T-cell (primary cell): ENCODE results near the gene SDC1. TPM values are rescaled to one million over a fixed set of nuclear protein-coding genes. Genes with fewer than 3 reads are reported as not detected.

Source experiments
- ATAC-seq, 4 experiments: fragments of 200-7000 bp in 3 of 4; fragments of 150-1000 bp in 1 of 4; cut with Tn5 transposase; replicated peaks in 1 of 4; 1 replicate in 3 of 4; 2 replicates in 1 of 4; pipeline ENCODE4 v1.10.0; 2021; ENCODE audit warnings: moderate library complexity in 3 of 4, mild to moderate bottlenecking in 2 of 4, moderate number of reproducible peaks in 1 of 4
- CTCF ChIA-PET, 2 donors: fragments of 300-600 bp; sonication (Branson Sonifier 250); formaldehyde crosslinking; loops; one replicate each; lab custom pipeline; 2022; ENCODE audit warnings: antibody characterized with exemption in 2 of 2; lab: Charles Lee
- POLR2A ChIA-PET, 2 donors: fragments of 300-600 bp; sonication (Branson Sonifier 250); formaldehyde crosslinking; loops; one replicate each; lab custom pipeline; 2022; ENCODE audit warnings: antibody characterized with exemption in 2 of 2; lab: Charles Lee
- DNase-seq, 35 experiments: peaks; one replicate each; pipeline versions ENCODE4 v3.0.0 to v3.0.0-alpha.2; 2013 to 2023
- H3K27ac ChIP-seq: one replicate; pipeline ENCODE4 v1.5.1; 2013; ENCODE audit warnings: low read length
- H3K27me3 ChIP-seq, 2 experiments: replicated peaks in 1 of 2; 1 replicate in 1 of 2; 2 replicates in 1 of 2; pipeline versions ENCODE4 v1.6.1 to v1.7.0; 2013; ENCODE audit warnings: low read length in 1 of 2, mixed read lengths in 1 of 2; ENCODE audit not compliant: control insufficient read depth in 2 of 2, insufficient read depth in 2 of 2; ENCODE audit errors: extremely low read depth in 1 of 2
- H3K36me3 ChIP-seq, 2 donors: 1 replicate in 1 of 2; 2 replicates in 1 of 2; pipeline versions ENCODE4 v1.6.1 to v1.7.0; 2013; ENCODE audit warnings: low read length in 1 of 2; ENCODE audit not compliant: control insufficient read depth in 2 of 2, insufficient read depth in 1 of 2; ENCODE audit errors: extremely low read depth in 1 of 2
- H3K4me1 ChIP-seq, 2 experiments: 1 replicate in 1 of 2; 2 replicates in 1 of 2; pipeline versions ENCODE4 v1.6.1 to v1.7.0; 2013; ENCODE audit warnings: low read length in 2 of 2, mixed read lengths in 1 of 2; ENCODE audit not compliant: insufficient read depth in 2 of 2, control insufficient read depth in 1 of 2; ENCODE audit errors: extremely low read depth in 1 of 2
- H3K4me3 ChIP-seq, 2 donors: 1 replicate in 1 of 2; 2 replicates in 1 of 2; pipeline versions ENCODE4 v1.5.1 to v1.7.0; 2013; ENCODE audit warnings: mild to moderate bottlenecking in 2 of 2, low read length in 1 of 2, moderate library complexity in 1 of 2; ENCODE audit not compliant: control insufficient read depth in 1 of 2; ENCODE audit errors: extremely low read depth in 1 of 2
- H3K9me3 ChIP-seq: 2 replicates; pipeline ENCODE4 v1.7.0; 2013
- H3K27ac Mint-ChIP-seq, 2 donors: one replicate each; pipeline ENCODE4 v1.8.0; 2020 to 2021; ENCODE audit warnings: mild to moderate bottlenecking in 2 of 2, mixed read lengths in 2 of 2
- H3K27me3 Mint-ChIP-seq, 2 donors: one replicate each; pipeline ENCODE4 v1.8.0; 2021 to 2022; ENCODE audit warnings: mixed read lengths in 2 of 2
- H3K36me3 Mint-ChIP-seq: one replicate; pipeline ENCODE4 v1.8.0; 2021; ENCODE audit warnings: mixed read lengths
- H3K4me1 Mint-ChIP-seq, 3 donors: one replicate each; pipeline ENCODE4 v1.8.0; 2020 to 2022; ENCODE audit warnings: mixed read lengths in 3 of 3, mild to moderate bottlenecking in 1 of 3
- H3K4me3 Mint-ChIP-seq, 3 donors: one replicate each; pipeline ENCODE4 v1.8.0; 2020 to 2022; ENCODE audit warnings: mild to moderate bottlenecking in 3 of 3, mixed read lengths in 3 of 3, moderate library complexity in 3 of 3
- H3K9me3 Mint-ChIP-seq, 3 donors: one replicate each; pipeline ENCODE4 v1.8.0; 2020 to 2022; ENCODE audit warnings: mixed read lengths in 3 of 3
- WGBS: methylation state at CpG from one replicate; pipeline ENCODE4 v1.1.5; 2013; ENCODE audit warnings: missing lambda C conversion rate; ENCODE audit not compliant: insufficient coverage; 5-methylcytosine and 5-hydroxymethylcytosine counted together
- total RNA-seq, 35 experiments: library from RNA in 6 of 35; stranded (reverse) in 6 of 35; fragments of 120-200 nt in 1 of 35; gene quantifications; one replicate each; pipeline versions ENCODE4 v1.2.1 to v1.2.4 and lab custom pipeline; 2013 to 2026

SDC1 gene
- total RNA-seq, 5 donors from 2014 or later (not counting 1 experiment from before 2014, with no cell fraction given), result 0.82 to 1.2 (median 0.99) TPM; not detected in 2

DNA sequence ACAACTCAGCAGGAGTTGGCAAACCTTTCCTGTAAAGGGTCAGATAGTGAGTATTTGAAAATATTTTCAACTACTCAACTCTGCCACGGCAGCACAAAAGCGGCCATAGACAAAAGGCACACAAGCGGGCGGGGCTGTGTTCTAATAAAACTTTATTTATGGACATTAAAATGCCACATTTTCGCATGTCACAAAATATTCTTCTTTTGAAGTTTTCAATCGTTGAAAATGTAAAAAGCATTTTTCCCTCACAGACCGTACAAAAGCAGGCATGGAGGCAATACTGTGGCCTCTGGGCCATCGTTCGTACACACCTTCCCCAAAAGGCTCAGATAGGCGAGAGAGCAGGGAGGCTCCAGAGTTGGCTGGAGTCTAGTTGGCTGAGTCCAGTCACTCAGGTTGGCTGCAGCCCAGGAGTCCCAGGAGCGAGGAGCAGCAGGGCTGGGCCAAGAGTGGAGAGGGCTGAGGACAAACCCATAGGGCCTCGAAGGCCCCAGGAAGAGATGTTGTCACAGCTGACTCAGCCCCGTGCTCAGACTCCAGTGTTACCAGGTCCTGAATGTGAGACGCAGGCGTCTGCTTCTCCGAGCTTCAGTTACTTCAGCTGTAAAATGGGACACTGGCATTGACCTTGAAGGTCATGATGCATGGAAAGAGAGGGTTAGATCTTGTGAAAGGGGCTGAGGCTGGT, 42.5 kb downstream of the SDC1 start:
- Mint-ChIP-seq H3K27ac (no peak overlapping the region), H3K9me3 (no peaks in the 10 kb centered on the region), H3K27me3 (no peaks in the 10 kb centered on the region), H3K4me3 (no peak overlapping the region), H3K4me1 (no peaks in the 10 kb centered on the region), H3K36me3 (no peaks in the 10 kb centered on the region)
- no peak for ATAC-seq
- WGBS, result 86% methylated on average over 11 of the region's 16 CpGs
- Histone ChIP-seq H3K27me3 (peaks cover 0 to 27% of the 10 kb centered on the region in 2 experiments), H3K4me1 (no peaks in the 10 kb centered on the region), H3K9me3 (no peaks in the 10 kb centered on the region), H3K27ac (no peak overlapping the region), H3K4me3 (no peak overlapping the region), H3K36me3 (no peaks in the 10 kb centered on the region)
- ChIA-PET CTCF (no interaction called here), POLR2A (no interaction called here)
- no peak for DNase-seq

DNA sequence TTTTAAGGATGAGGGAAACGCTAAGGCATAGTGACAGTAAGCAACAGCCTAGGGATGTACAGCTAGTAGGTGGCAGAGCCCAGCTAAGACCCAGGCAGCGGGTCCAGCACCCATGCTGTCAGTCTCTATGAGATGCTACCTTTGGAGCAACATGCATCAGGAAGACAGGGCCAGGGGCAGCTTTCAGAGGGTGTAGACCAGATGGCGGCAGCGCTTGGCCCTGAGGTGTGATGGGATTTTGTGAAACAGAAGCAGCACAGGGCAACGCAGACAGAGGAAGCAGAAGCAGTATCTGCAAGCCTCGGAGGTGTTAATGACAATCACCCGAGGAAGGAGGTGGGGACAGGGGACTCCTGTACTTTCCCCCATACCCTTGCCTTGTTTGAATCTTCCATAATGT, 43.2 kb downstream of the SDC1 start:
- CTCF ChIA-PET, result no interaction called here
- H3K4me3 Mint-ChIP-seq, result no peak overlapping the region
- Histone ChIP-seq H3K4me3 (no peak overlapping the region), H3K36me3 (no peaks in the 10 kb centered on the region), H3K9me3 (no peaks in the 10 kb centered on the region), H3K27ac (no peak overlapping the region), H3K27me3 (peaks cover 0 to 24% of the 10 kb centered on the region in 2 experiments), H3K4me1 (no peaks in the 10 kb centered on the region)
- no peak overlapping the region for H3K27ac Mint-ChIP-seq
- ATAC-seq, result no peak
- POLR2A ChIA-PET, result no interaction called here
- 95% methylated on average over 3 of the region's 7 CpGs for WGBS
- no peaks in the 10 kb centered on the region for H3K27me3 Mint-ChIP-seq
- no peaks in the 10 kb centered on the region for H3K36me3 Mint-ChIP-seq
- no peaks in the 10 kb centered on the region for H3K9me3 Mint-ChIP-seq
- DNase-seq, result no peak
- no peaks in the 10 kb centered on the region for H3K4me1 Mint-ChIP-seq

DNA sequence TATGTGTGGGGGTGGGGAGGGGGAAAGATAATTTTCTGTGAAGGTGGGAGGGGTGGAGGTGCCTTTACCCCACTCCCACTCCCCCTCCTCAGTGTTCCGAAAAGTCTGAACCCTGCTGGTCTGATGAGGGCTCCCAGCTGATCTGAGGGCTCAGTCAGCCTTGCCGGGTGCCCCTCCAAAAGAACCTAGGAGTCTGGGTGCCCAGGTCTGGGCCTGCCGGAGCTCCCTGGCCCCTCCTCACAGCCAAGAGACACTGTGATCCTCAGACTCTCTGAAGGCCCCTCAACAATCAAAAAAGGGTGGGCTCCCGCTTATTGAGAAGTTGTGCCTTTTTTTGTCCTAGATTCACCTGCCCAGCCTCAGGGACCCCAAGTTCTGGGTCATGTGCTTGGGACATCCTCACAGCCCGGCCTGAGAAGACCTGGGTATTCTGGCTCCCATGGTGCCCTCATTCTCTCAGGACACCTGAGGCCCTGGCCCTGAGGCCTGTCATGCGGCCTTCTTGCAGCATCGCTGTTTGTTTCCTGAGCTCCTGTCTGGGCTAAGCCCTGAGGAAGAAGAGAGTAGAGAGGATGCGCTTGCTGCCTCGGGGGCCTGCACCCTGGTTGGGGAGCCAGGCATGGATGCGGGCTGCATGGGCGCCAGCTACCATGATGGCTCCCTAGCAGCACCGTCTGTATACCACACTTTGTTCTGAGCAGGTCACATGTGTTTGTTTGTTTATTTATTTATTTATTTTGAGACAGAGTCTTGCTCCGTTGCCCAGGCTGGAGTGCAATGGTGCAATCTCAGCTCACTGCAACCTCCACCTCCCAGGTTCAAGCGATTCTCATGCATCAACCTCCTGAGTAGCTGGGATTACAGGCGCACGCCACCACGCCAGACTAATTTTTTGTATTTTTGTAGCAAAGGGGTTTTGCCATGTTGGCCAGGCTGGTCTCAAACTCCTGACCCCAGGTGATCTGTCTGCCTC, 44.0 kb downstream of the SDC1 start:
- ChIA-PET POLR2A (interaction anchor here in 1 of 2 donors (0.6 kb wide), 1 partner anchor 530 kb away, joined by 3 read pairs; no protein-coding TSS in a partner anchor), CTCF (no interaction called here)
- Mint-ChIP-seq H3K27ac (no peak overlapping the region), H3K9me3 (no peaks in the 10 kb centered on the region), H3K36me3 (no peaks in the 10 kb centered on the region), H3K27me3 (no peaks in the 10 kb centered on the region), H3K4me3 (no peak overlapping the region), H3K4me1 (no peaks in the 10 kb centered on the region)
- Histone ChIP-seq H3K27me3 (peaks cover 0 to 16% of the 10 kb centered on the region in 2 experiments), H3K4me3 (no peak overlapping the region), H3K4me1 (no peaks in the 10 kb centered on the region), H3K27ac (no peak overlapping the region), H3K36me3 (no peaks in the 10 kb centered on the region), H3K9me3 (no peaks in the 10 kb centered on the region)
- WGBS, result 91% methylated on average over 9 of the region's 17 CpGs
- ATAC-seq (no peak), DNase-seq (no peak)

DNA sequence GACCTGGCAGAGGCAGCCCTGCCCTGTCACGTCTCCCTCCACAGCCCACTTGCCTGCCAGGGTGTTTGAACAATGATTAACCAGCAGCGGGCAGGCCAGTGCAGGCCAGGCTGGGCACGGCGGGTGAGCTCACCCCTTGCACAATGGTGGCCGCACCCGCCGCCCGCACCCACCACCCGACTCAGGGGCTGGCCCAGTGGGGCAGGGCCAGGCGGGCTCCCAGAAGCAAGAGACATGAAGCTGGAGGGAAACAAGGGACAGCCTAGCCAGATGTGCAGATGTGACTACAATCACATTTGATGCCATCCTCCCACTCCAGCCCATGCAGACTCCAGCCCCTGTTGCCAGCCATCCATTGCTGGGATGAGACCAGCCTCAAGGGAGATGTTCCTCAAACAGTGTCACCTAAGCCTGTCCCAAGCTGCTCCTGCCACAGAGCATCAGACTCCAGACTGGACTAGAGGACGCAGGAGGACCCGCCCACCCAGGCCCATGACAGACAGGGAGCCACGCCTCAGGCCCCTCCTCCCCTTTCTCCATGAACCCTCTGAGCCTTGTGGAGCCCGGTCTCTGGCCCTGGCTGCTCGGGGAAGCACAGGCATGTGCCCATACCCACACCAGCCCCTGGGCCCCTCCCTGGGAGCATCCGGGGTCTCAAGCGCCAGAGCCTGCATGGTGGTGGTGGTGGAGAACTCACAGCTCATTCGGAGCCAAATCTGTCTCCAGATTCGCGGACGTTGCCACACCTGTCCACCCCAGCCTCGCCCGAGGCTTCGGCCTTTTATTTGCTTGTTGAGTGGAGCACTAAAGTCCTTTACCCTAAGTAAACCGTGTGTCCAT, 45.0 kb downstream of the SDC1 start:
- no peak for ATAC-seq
- ChIA-PET POLR2A (no interaction called here), CTCF (no interaction called here)
- Mint-ChIP-seq H3K27me3 (no peaks in the 10 kb centered on the region), H3K36me3 (no peaks in the 10 kb centered on the region), H3K4me1 (no peaks in the 10 kb centered on the region), H3K4me3 (no peak overlapping the region), H3K27ac (no peak overlapping the region), H3K9me3 (no peaks in the 10 kb centered on the region)
- WGBS, result 89% methylated on average over 11 of the region's 25 CpGs
- Histone ChIP-seq H3K4me1 (no peaks in the 10 kb centered on the region), H3K9me3 (no peaks in the 10 kb centered on the region), H3K36me3 (no peaks in the 10 kb centered on the region), H3K27ac (no peak overlapping the region), H3K27me3 (peaks cover 0 to 10% of the 10 kb centered on the region in 2 experiments), H3K4me3 (no peak overlapping the region)
- no peak for DNase-seq

DNA sequence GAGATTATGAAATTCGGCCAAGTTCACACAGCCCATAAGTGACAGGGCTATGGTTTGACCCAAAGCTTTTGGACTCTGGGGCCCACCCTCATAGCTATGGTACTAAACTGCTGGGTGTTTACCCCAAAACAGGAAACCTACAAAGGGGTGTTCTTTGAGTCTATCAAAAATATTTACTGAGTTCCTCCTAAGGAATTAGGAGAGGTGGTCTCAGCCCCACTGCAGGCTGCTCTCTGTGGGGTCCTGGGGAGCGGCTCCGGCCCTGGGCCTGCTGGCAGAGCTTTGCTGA, 45.5 kb downstream of the SDC1 start:
- ATAC-seq (no peak), DNase-seq (no peak)
- Mint-ChIP-seq H3K4me1 (no peaks in the 10 kb centered on the region), H3K9me3 (no peaks in the 10 kb centered on the region), H3K27me3 (no peaks in the 10 kb centered on the region), H3K36me3 (no peaks in the 10 kb centered on the region), H3K4me3 (no peak overlapping the region), H3K27ac (no peak overlapping the region)
- 95% methylated on average over 3 of the region's 3 CpGs for WGBS
- POLR2A ChIA-PET, result no interaction called here
- CTCF ChIA-PET, result no interaction called here
- Histone ChIP-seq H3K27me3 (peaks cover 0 to 11% of the 10 kb centered on the region in 2 experiments), H3K4me3 (no peak overlapping the region), H3K36me3 (no peaks in the 10 kb centered on the region), H3K27ac (no peak overlapping the region), H3K9me3 (no peaks in the 10 kb centered on the region), H3K4me1 (no peaks in the 10 kb centered on the region)
